Measurements from ENCODE around the gene IFRD2. TPM values are rescaled to one million over a fixed set of nuclear protein-coding genes. Genes with fewer than 3 reads are reported as not detected.

IFRD2 gene
- total RNA-seq, 2 donors from 2014 or later: 56.6 to 70.9 TPM

GRCh38 chr3:50304601-50305000, 12.4 kb upstream of the IFRD2 start:
- Histone ChIP-seq H3K36me3 (ENCODE audit: control insufficient read depth, insufficient read depth, low read length) (no peaks in the 10 kb centered on the region), H3K9me3 (ENCODE audit: control insufficient read depth, low read length) (peaks cover 27% of the 10 kb centered on the region), H3K4me1 (ENCODE audit: control insufficient read depth, insufficient read depth, low read length) (peaks cover 3% of the 10 kb centered on the region), H3K27me3 (ENCODE audit: control insufficient read depth, insufficient read depth, low read length, poor library complexity, severe bottlenecking) (no peaks in the 10 kb centered on the region), H3K27ac (ENCODE audit: low read depth, low read length) (no peak overlapping the region), H3K9ac (ENCODE audit: extremely low read depth, low read length, poor library complexity, severe bottlenecking) (no peak overlapping the region), H3K4me3 (ENCODE audit: low read length) (no peak overlapping the region)
- H3K9me3 Mint-ChIP-seq: peaks cover 47% of the 10 kb centered on the region
- no peak for TF ChIP-seq CTCF (conservative IDR thresholded peaks at IDR 0.05)
- DNase-seq: peak; percentile 29
- H3K4me3 Mint-ChIP-seq: no peak overlapping the region
- H3K4me1 Mint-ChIP-seq: peaks cover 16% of the 10 kb centered on the region
- peaks cover 2% of the 10 kb centered on the region for H3K36me3 Mint-ChIP-seq (ENCODE audit: low read depth)
- no peaks in the 10 kb centered on the region for H3K27me3 Mint-ChIP-seq (ENCODE audit: insufficient read depth)
- H3K27ac Mint-ChIP-seq: no peak overlapping the region

- H3K27ac ChIP-seq (ENCODE audit: low read depth, low read length): peak within 1 kb of the TSS; percentile 32
- TF ChIP-seq CTCF (conservative IDR thresholded peaks at IDR 0.05): peak; percentile 63
- H3K4me1 ChIP-seq (ENCODE audit: control insufficient read depth, insufficient read depth, low read length): peaks cover 3% of the 10 kb centered on the region
- Mint-ChIP-seq H3K36me3 (ENCODE audit: low read depth) (no peaks in the 10 kb centered on the region), H3K27ac (no peak within 1 kb of the TSS), H3K27me3 (ENCODE audit: insufficient read depth) (no peaks in the 10 kb centered on the region), H3K4me3 (no peak within 1 kb of the TSS), H3K9me3 (peaks cover 35% of the 10 kb centered on the region), H3K4me1 (peaks cover 17% of the 10 kb centered on the region)
- no peak within 1 kb of the TSS for H3K4me3 ChIP-seq (ENCODE audit: low read length)
- H3K36me3 ChIP-seq (ENCODE audit: control insufficient read depth, insufficient read depth, low read length): no peaks in the 10 kb centered on the region
- peaks cover 20% of the 10 kb centered on the region for H3K9me3 ChIP-seq (ENCODE audit: control insufficient read depth, low read length)
- H3K27me3 ChIP-seq (ENCODE audit: control insufficient read depth, insufficient read depth, low read length, poor library complexity, severe bottlenecking): no peaks in the 10 kb centered on the region
- WGBS, 2 experiments (ENCODE audit: insufficient coverage in 1 of 2, insufficient read length in 1 of 2): 78 to 79% methylated on average over 5 to 14 of the region's 14 CpGs
- no peak within 1 kb of the TSS for H3K9ac ChIP-seq (ENCODE audit: extremely low read depth, low read length, poor library complexity, severe bottlenecking)
- peak; percentile 87 for DNase-seq
Measured at GRCh38 chr3:50303013-50303815, 11.0 kb upstream of the IFRD2 start, which contains the start of gene HYAL1. Gene HYAL1, minus strand, starts transcription at chr3:50303574. Its CDS starts 618 bp downstream, at chr3:50302956.

- Histone ChIP-seq H3K9ac (ENCODE audit: extremely low read depth, low read length, poor library complexity, severe bottlenecking) (no peak overlapping the region), H3K27ac (ENCODE audit: low read depth, low read length) (no peak overlapping the region), H3K4me1 (ENCODE audit: control insufficient read depth, insufficient read depth, low read length) (peaks cover 3% of the 10 kb centered on the region), H3K36me3 (ENCODE audit: control insufficient read depth, insufficient read depth, low read length) (no peaks in the 10 kb centered on the region), H3K4me3 (ENCODE audit: low read length) (no peak overlapping the region), H3K9me3 (ENCODE audit: control insufficient read depth, low read length) (peaks cover 16% of the 10 kb centered on the region), H3K27me3 (ENCODE audit: control insufficient read depth, insufficient read depth, low read length, poor library complexity, severe bottlenecking) (no peaks in the 10 kb centered on the region)
- Mint-ChIP-seq H3K4me3 (no peak overlapping the region), H3K27me3 (ENCODE audit: insufficient read depth) (no peaks in the 10 kb centered on the region), H3K4me1 (peaks cover 17% of the 10 kb centered on the region), H3K9me3 (peaks cover 26% of the 10 kb centered on the region), H3K27ac (no peak overlapping the region), H3K36me3 (ENCODE audit: low read depth) (no peaks in the 10 kb centered on the region)
- no peak for TF ChIP-seq CTCF (conservative IDR thresholded peaks at IDR 0.05)
- 93 to 94% methylated on average over 28 to 32 of the region's 32 CpGs for WGBS, 2 experiments (ENCODE audit: insufficient coverage in 1 of 2, insufficient read length in 1 of 2)
- peak; percentile 51 for DNase-seq
Measured at GRCh38 chr3:50302095-50303012, 10.1 kb upstream of the IFRD2 start.
